Measurements from ENCODE around the gene GNB1.
A peak's percentile ranks its signal among the peaks of the same experiment; 100 is the strongest.

The GNB1 gene

DNA sequence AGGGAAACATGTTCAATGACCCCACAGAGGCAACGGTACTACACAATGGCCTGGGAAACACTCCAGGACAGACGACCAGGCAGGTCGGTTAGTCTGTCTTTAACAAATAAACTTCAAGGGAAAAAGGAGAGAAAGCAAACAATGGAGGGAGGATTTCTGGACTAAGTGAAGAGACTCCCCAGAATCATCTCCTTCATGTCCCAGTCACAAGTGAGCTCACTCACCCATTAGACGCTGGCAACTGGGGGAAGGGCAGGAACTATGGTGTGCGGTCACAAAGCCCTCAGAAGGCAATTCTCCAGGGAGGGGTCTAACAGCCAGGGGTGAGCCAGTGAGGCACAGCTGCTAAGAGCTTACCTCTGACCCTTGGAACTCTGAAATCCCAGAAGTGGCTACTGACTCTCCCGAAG, 57.0 kb downstream of the GNB1 start:
- H3K27ac ChIP-seq (ENCODE audit: low read depth, low read length, poor library complexity, severe bottlenecking) = peak overlapping the region; percentile 98
- no peaks in the 10 kb centered on the region for H3K27me3 ChIP-seq (ENCODE audit: insufficient read depth, low read length)
- H4K20me1 ChIP-seq (ENCODE audit: insufficient read depth, low read length) = no peaks in the 10 kb centered on the region
- peak overlapping the region; percentile 68 for H3K4me2 ChIP-seq (ENCODE audit: low read length)
- H3K9me2 ChIP-seq (ENCODE audit: low read depth, low read length) = no peaks in the 10 kb centered on the region
- peak overlapping the region; percentile 53 for H3K4me3 ChIP-seq (ENCODE audit: low read depth, low read length, poor library complexity, severe bottlenecking)
- peaks cover 40% of the 10 kb centered on the region for H3K79me2 ChIP-seq (ENCODE audit: insufficient read depth, low read length)
- peak overlapping the region; percentile 80 for H3K9ac ChIP-seq (ENCODE audit: low read length)
- H2AFZ ChIP-seq (ENCODE audit: low read length) = no peak overlapping the region
- H3K36me3 ChIP-seq (ENCODE audit: insufficient read depth, low read length) = peaks cover 71% of the 10 kb centered on the region
- no peaks in the 10 kb centered on the region for H3K9me3 ChIP-seq (ENCODE audit: low read length)
- 0 out of 2 replicates have a peak, but pooled peaks cover under 1% of the 10 kb centered on the region for H3F3A ChIP-seq (ENCODE audit: insufficient read depth, low read length)
- no peak for TF ChIP-seq EZH2 (IDR thresholded peaks at IDR 0.05; ENCODE audit: borderline replicate concordance, low read length)
- TF ChIP-seq CTCF (IDR thresholded peaks at IDR 0.05; ENCODE audit: low read length) = no peak
- H3K4me1 ChIP-seq (ENCODE audit: insufficient read depth, low read length, severe bottlenecking) = peaks cover 67% of the 10 kb centered on the region

DNA sequence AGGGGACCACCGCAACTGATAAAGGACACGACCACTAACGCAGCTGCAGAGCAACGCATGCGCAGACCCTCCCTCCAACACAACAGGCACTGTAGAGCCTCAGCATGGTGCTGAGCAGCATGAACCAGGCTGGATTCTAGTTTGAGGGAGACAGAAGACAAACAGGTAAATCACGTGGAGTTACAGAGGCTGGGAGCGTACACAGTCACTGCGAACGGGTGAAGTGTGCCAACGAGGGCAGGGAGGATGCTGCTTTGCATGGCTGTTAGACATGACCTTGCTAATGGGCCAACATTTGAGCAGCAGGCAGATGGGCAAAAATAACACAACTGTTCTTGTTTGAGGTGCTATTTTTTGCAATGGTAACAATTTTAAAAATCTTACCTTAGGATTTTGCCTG, 57.4 kb downstream of the GNB1 start:
- no peaks in the 10 kb centered on the region for H4K20me1 ChIP-seq (ENCODE audit: insufficient read depth, low read length)

GRCh38 chr1:1832820-1833219, 58.1 kb downstream of the GNB1 start:
- Histone ChIP-seq H3K27ac (ENCODE audit: low read depth, low read length, poor library complexity, severe bottlenecking) (peak overlapping the region; percentile 98), H3K79me2 (ENCODE audit: insufficient read depth, low read length) (peaks cover 47% of the 10 kb centered on the region), H3K4me1 (ENCODE audit: insufficient read depth, low read length, severe bottlenecking) (peaks cover 78% of the 10 kb centered on the region), H3K36me3 (ENCODE audit: insufficient read depth, low read length) (peaks cover 69% of the 10 kb centered on the region), H3K9me3 (ENCODE audit: low read length) (no peaks in the 10 kb centered on the region), H3K4me3 (ENCODE audit: low read depth, low read length, poor library complexity, severe bottlenecking) (peak overlapping the region; percentile 53), H4K20me1 (ENCODE audit: insufficient read depth, low read length) (no peaks in the 10 kb centered on the region), H3K27me3 (ENCODE audit: insufficient read depth, low read length) (no peaks in the 10 kb centered on the region), H2AFZ (ENCODE audit: low read length) (no peak overlapping the region), H3K9ac (ENCODE audit: low read length) (peak overlapping the region; percentile 80), H3K4me2 (ENCODE audit: low read length) (peak overlapping the region; percentile 68), H3F3A (ENCODE audit: insufficient read depth, low read length) (no peaks in the 10 kb centered on the region), H3K9me2 (ENCODE audit: low read depth, low read length) (no peaks in the 10 kb centered on the region)
- TF ChIP-seq EZH2 (IDR thresholded peaks at IDR 0.05; ENCODE audit: borderline replicate concordance, low read length) (no peak), CTCF (IDR thresholded peaks at IDR 0.05; ENCODE audit: low read length) (no peak)

More for the DNA sequence above, 57.4 kb downstream of the GNB1 start:
- TF ChIP-seq EZH2 (IDR thresholded peaks at IDR 0.05; ENCODE audit: borderline replicate concordance, low read length) (no peak), CTCF (IDR thresholded peaks at IDR 0.05; ENCODE audit: low read length) (no peak)
- Histone ChIP-seq H3K79me2 (ENCODE audit: insufficient read depth, low read length) (peaks cover 41% of the 10 kb centered on the region), H3F3A (ENCODE audit: insufficient read depth, low read length) (no peaks in the 10 kb centered on the region), H3K9me2 (ENCODE audit: low read depth, low read length) (no peaks in the 10 kb centered on the region), H3K9ac (ENCODE audit: low read length) (peak overlapping the region; percentile 80), H3K9me3 (ENCODE audit: low read length) (no peaks in the 10 kb centered on the region), H3K27me3 (ENCODE audit: insufficient read depth, low read length) (no peaks in the 10 kb centered on the region), H3K4me3 (ENCODE audit: low read depth, low read length, poor library complexity, severe bottlenecking) (peak overlapping the region; percentile 53), H2AFZ (ENCODE audit: low read length) (no peak overlapping the region), H3K36me3 (ENCODE audit: insufficient read depth, low read length) (peaks cover 70% of the 10 kb centered on the region), H3K27ac (ENCODE audit: low read depth, low read length, poor library complexity, severe bottlenecking) (peak overlapping the region; percentile 98), H3K4me1 (ENCODE audit: insufficient read depth, low read length, severe bottlenecking) (peaks cover 72% of the 10 kb centered on the region), H3K4me2 (ENCODE audit: low read length) (peak overlapping the region; percentile 68)
